Liver (tissue), 9 donors: ENCODE measurements around the gene FAM161A. TPM values are rescaled to one million over a fixed set of nuclear protein-coding genes. Genes with fewer than 3 reads are reported as not detected.
"Not testable (repeated sequence)": the region's sequence is repeated elsewhere in the genome, so short reads cannot be mapped to it uniquely, and the experiment has no call there.

Experiments used
- DNase-seq: peaks from one replicate; pipeline ENCODE4 v3.0.0-alpha.2; 2017; ENCODE audit warnings: low spot score
- H3K27ac ChIP-seq, 2 donors: one replicate each; pipeline ENCODE4 v1.7.0; 2013; ENCODE audit warnings: inconsistent platforms in 2 of 2, low read length in 2 of 2, control low read depth in 1 of 2, low read depth in 1 of 2, mild to moderate bottlenecking in 1 of 2
- H3K27me3 ChIP-seq, 4 donors: one replicate each; pipeline versions ENCODE4 v1.6.1 to v1.7.0; 2013; ENCODE audit warnings: low read length in 3 of 4, inconsistent platforms in 1 of 4, mild to moderate bottlenecking in 1 of 4, moderate library complexity in 1 of 4; ENCODE audit not compliant: control insufficient read depth in 4 of 4, insufficient read depth in 4 of 4
- H3K36me3 ChIP-seq, 4 donors: one replicate each; pipeline versions ENCODE4 v1.6.1 to v1.7.0; 2013; ENCODE audit warnings: low read length in 3 of 4, mild to moderate bottlenecking in 3 of 4, low read depth in 1 of 4, moderate library complexity in 1 of 4; ENCODE audit not compliant: control insufficient read depth in 4 of 4, insufficient read depth in 3 of 4
- H3K4me1 ChIP-seq, 4 donors: one replicate each; pipeline versions ENCODE4 v1.6.1 to v1.7.0; 2013; ENCODE audit warnings: low read length in 3 of 4, mild to moderate bottlenecking in 3 of 4, moderate library complexity in 1 of 4; ENCODE audit not compliant: control insufficient read depth in 4 of 4, insufficient read depth in 4 of 4
- H3K4me3 ChIP-seq, 3 donors: one replicate each; pipeline versions ENCODE4 v1.6.1 to v1.7.0; 2013; ENCODE audit warnings: low read length in 3 of 3, control low read depth in 1 of 3, low read depth in 1 of 3, mild to moderate bottlenecking in 1 of 3
- H3K9ac ChIP-seq, 2 donors: one replicate each; pipeline ENCODE4 v1.7.0; 2013; ENCODE audit warnings: low read length in 2 of 2, mild to moderate bottlenecking in 2 of 2, moderate library complexity in 2 of 2, control low read depth in 1 of 2, low read depth in 1 of 2
- H3K9me3 ChIP-seq, 4 donors: one replicate each; pipeline versions ENCODE4 v1.6.1 to v1.7.0; 2013; ENCODE audit warnings: low read length in 3 of 4; ENCODE audit not compliant: control insufficient read depth in 4 of 4
- EGR1 ChIP-seq, 2 donors: IDR thresholded peaks; 2 replicates each; pipeline ENCODE4 v1.6.1; 2016 to 2018; ENCODE audit warnings: antibody characterized with exemption in 2 of 2, low read depth in 2 of 2
- FOXA1 ChIP-seq: IDR thresholded peaks from 2 replicates; pipeline ENCODE4 v1.6.1; 2016; ENCODE audit warnings: antibody characterized with exemption
- FOXA2 ChIP-seq: IDR thresholded peaks from 2 replicates; pipeline ENCODE4 v1.6.1; 2016; ENCODE audit warnings: antibody characterized with exemption
- GABPA ChIP-seq, 2 donors: IDR thresholded peaks in 1 of 2; conservative IDR thresholded peaks in 1 of 2; 2 replicates each; pipeline ENCODE4 v1.6.1; 2016; ENCODE audit warnings: antibody characterized with exemption in 2 of 2, mild to moderate bottlenecking in 1 of 2, moderate library complexity in 1 of 2
- HNF4G ChIP-seq: IDR thresholded peaks from 2 replicates; pipeline ENCODE4 v1.6.1; 2016; ENCODE audit warnings: antibody characterized with exemption
- JUND ChIP-seq, 2 donors: IDR thresholded peaks; 2 replicates each; pipeline ENCODE4 v1.6.1; 2016; ENCODE audit warnings: antibody characterized with exemption in 2 of 2
- NR2F2 ChIP-seq: IDR thresholded peaks from 2 replicates; pipeline ENCODE4 v1.6.1; 2016; ENCODE audit warnings: antibody characterized with exemption
- RAD21 ChIP-seq, 2 donors: IDR thresholded peaks; 2 replicates each; pipeline ENCODE4 v1.6.1; 2016; ENCODE audit warnings: antibody characterized with exemption in 2 of 2, mild to moderate bottlenecking in 2 of 2
- TAF1 ChIP-seq: conservative IDR thresholded peaks from 2 replicates; pipeline ENCODE4 v1.6.1; 2016; ENCODE audit warnings: antibody characterized with exemption, mild to moderate bottlenecking
- YY1 ChIP-seq: IDR thresholded peaks from 2 replicates; pipeline ENCODE4 v1.6.1; 2016; ENCODE audit warnings: antibody characterized with exemption, mild to moderate bottlenecking
- WGBS: extraction: QIAGEN DNeasy Blood & Tissue Kit; methylation state at CpG from one replicate; pipeline ENCODE4 v1.1.7; 2013; 5-methylcytosine and 5-hydroxymethylcytosine counted together
- polyA plus RNA-seq, 2 donors: library from polyadenylated mRNA; stranded (reverse) in 1 of 2; unstranded in 1 of 2; fragments of 200-250 nt in 1 of 2; fragments of >200 nt in 1 of 2; fragmentation: Nextera tagmentation in 1 of 2; extraction: Ambion mirVana in 1 of 2; gene quantifications; one replicate each; pipeline versions ENCODE4 v1.2.1 to v1.2.3, GENCODE V29; 2013 to 2015
- total RNA-seq, 2 donors: library from RNA; depleted of rRNA; stranded (reverse); fragments of >200 nt; gene quantifications; one replicate each; pipeline ENCODE4 v1.2.3, GENCODE V29; 2014
- TF ChIP-seq, protein P1 (sequence below): IDR thresholded peaks from 2 replicates; pipeline ENCODE4 v1.6.1; 2016; ENCODE audit warnings: antibody characterized with exemption
- TF ChIP-seq, protein P2 (sequence below): IDR thresholded peaks from 2 replicates; pipeline ENCODE4 v1.6.1; 2016; ENCODE audit warnings: antibody characterized with exemption, mild to moderate bottlenecking
- TF ChIP-seq, protein P3 (sequence below): IDR thresholded peaks from 2 replicates; pipeline ENCODE4 v1.6.1; 2016; ENCODE audit warnings: antibody characterized with exemption
- TF ChIP-seq, protein P4 (sequence below): IDR thresholded peaks from 2 replicates; pipeline ENCODE4 v1.6.1; 2016; ENCODE audit warnings: antibody characterized with exemption
- donor health status: healthy.
- donor health status: healthy.
- donor health status: healthy.
- donor health status: healthy.
- donor health status: healthy.

FAM161A gene
- total and polyA plus RNA-seq, 4 donors = 0.54 to 1.2 (median 0.78) TPM

DNA sequence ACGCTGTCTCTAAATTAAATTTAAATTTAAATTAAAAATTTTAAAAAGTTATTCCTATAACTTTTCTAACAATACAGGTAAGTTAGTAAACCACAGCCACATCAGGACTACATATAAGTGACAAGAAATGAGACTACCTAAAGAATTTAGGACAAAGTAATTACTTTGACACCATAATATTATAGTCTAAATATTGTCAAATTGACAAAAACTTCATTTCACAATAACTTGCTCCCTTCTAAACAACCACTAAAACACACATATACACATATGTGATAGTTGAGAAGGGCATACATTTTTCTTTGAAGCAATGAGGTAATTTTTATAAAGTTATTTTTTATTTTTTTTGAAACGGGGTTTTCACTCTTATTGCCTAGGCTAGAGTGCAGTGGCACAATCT lies 31.6 kb downstream of the FAM161A start:
- TF ChIP-seq JUND (IDR thresholded peaks at IDR 0.05) (no peak), EGR1 (IDR thresholded peaks at IDR 0.05; ENCODE audit: low read depth in 2 of 2) (no peak), NR2F2 (no peak), HNF4G (no peak), FOXA1 (no peak), FOXA2 (no peak)
- TF ChIP-seq, protein P1, sequence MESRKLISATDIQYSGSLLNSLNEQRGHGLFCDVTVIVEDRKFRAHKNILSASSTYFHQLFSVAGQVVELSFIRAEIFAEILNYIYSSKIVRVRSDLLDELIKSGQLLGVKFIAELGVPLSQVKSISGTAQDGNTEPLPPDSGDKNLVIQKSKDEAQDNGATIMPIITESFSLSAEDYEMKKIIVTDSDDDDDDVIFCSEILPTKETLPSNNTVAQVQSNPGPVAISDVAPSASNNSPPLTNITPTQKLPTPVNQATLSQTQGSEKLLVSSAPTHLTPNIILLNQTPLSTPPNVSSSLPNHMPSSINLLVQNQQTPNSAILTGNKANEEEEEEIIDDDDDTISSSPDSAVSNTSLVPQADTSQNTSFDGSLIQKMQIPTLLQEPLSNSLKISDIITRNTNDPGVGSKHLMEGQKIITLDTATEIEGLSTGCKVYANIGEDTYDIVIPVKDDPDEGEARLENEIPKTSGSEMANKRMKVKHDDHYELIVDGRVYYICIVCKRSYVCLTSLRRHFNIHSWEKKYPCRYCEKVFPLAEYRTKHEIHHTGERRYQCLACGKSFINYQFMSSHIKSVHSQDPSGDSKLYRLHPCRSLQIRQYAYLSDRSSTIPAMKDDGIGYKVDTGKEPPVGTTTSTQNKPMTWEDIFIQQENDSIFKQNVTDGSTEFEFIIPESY = no peak
- TF ChIP-seq, protein P2, sequence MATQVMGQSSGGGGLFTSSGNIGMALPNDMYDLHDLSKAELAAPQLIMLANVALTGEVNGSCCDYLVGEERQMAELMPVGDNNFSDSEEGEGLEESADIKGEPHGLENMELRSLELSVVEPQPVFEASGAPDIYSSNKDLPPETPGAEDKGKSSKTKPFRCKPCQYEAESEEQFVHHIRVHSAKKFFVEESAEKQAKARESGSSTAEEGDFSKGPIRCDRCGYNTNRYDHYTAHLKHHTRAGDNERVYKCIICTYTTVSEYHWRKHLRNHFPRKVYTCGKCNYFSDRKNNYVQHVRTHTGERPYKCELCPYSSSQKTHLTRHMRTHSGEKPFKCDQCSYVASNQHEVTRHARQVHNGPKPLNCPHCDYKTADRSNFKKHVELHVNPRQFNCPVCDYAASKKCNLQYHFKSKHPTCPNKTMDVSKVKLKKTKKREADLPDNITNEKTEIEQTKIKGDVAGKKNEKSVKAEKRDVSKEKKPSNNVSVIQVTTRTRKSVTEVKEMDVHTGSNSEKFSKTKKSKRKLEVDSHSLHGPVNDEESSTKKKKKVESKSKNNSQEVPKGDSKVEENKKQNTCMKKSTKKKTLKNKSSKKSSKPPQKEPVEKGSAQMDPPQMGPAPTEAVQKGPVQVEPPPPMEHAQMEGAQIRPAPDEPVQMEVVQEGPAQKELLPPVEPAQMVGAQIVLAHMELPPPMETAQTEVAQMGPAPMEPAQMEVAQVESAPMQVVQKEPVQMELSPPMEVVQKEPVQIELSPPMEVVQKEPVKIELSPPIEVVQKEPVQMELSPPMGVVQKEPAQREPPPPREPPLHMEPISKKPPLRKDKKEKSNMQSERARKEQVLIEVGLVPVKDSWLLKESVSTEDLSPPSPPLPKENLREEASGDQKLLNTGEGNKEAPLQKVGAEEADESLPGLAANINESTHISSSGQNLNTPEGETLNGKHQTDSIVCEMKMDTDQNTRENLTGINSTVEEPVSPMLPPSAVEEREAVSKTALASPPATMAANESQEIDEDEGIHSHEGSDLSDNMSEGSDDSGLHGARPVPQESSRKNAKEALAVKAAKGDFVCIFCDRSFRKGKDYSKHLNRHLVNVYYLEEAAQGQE = no peak
- Histone ChIP-seq H3K27ac (no peak overlapping the region), H3K9me3 (no peaks in the 10 kb centered on the region), H3K27me3 (no peaks in the 10 kb centered on the region), H3K4me3 (no peak overlapping the region), H3K9ac (no peak overlapping the region), H3K4me1 (no peaks in the 10 kb centered on the region), H3K36me3 (no peaks in the 10 kb centered on the region)
- no peak for DNase-seq
- 95% methylated on average over 2 of the region's 2 CpGs for WGBS

DNA sequence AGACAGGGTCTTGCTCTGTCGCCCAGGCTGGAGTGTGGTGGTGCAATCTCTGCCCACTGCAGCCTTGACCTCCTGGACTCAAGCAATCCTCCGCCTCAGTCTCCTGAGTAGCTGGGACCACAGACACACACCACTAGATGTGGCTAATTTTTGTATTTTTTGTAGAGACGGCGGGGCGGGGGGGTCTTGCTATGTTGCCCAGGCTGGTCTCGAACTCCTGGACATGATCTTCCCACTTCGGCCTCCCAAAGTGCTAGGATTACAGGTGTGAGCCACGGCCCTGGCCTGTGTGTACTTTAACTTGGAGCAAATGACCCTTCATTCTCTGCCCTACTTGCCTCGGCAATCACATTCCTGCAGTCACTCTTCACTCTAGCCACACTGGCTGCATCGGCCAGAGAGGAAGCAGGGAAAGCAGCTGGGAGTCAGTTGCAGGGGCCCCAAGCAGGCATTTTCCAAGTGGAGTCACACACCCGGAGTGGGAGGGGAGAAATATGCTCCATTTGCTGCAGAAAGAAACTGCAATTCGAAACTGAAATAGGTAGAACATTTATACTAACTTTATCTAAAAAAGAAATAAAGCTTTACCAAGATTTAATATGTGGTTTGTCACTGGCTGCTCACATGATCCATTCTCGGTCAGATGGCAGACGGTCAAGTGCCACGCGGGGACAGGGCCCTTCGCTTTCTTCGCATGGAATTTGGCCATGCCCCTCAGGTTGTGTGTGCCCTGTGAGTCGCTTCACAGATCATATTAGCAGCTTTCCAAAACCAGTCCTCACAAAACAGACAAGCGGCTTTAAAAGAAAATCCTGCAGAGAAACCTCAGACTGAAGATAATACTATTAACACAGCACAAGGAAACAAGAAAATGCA lies 37.1 kb downstream of the FAM161A start:
- WGBS = 86% methylated on average over 20 of the region's 20 CpGs
- no peaks in the 10 kb centered on the region for H3K27me3 ChIP-seq
- H3K9me3 ChIP-seq = no peaks in the 10 kb centered on the region
- H3K9ac ChIP-seq = no peak overlapping the region
- TF ChIP-seq GABPA (IDR thresholded peaks at IDR 0.05 in 1 of 2, conservative IDR thresholded peaks at IDR 0.05 in 1 of 2) (no peak), EGR1 (IDR thresholded peaks at IDR 0.05; ENCODE audit: low read depth in 2 of 2) (no peak)
- DNase-seq = no peak
- no peaks in the 10 kb centered on the region for H3K4me1 ChIP-seq
- H3K36me3 ChIP-seq = no peaks in the 10 kb centered on the region
- no peak overlapping the region for H3K4me3 ChIP-seq
- no peak overlapping the region for H3K27ac ChIP-seq

DNA sequence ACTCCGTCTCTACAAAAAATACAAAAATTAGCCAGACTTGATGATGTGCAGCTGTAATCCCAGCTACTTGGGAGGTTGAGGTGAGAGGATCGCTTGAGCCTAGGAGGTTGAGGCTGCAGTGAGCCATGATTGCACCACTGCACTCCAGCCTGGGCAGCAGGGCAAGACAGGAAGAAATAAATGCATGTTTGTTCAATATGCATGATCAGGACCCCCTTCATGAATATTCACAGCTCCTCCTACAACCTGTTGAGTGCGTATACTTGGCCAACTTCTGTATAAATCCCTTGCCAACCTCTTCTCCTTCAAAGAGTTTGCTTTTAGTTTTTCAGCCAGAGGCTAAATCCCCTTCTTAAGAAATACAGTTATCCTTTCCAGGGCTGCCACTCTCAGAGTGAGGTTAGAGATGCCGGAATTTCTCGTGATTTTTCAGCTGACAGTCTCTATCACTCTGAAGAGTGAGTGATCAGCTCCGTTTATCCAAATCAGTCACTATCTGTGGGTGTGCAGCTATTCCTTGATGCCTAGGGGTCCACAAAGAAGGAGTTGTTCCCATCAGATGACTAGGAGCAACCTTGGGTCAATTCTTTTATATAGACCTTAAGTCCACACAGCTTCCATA lies 39.2 kb downstream of the FAM161A start:
- WGBS = 86% methylated on average over 6 of the region's 6 CpGs
- H3K36me3 ChIP-seq = no peaks in the 10 kb centered on the region
- H3K4me1 ChIP-seq = no peaks in the 10 kb centered on the region
- H3K9me3 ChIP-seq = no peaks in the 10 kb centered on the region
- TF ChIP-seq, protein P3, sequence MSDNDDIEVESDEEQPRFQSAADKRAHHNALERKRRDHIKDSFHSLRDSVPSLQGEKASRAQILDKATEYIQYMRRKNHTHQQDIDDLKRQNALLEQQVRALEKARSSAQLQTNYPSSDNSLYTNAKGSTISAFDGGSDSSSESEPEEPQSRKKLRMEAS = no peak
- TF ChIP-seq YY1 = no peak
- TF ChIP-seq, protein P4, sequence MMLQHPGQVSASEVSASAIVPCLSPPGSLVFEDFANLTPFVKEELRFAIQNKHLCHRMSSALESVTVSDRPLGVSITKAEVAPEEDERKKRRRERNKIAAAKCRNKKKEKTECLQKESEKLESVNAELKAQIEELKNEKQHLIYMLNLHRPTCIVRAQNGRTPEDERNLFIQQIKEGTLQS = no peak
- TF ChIP-seq HNF4G = no peak
- no peak for TF ChIP-seq FOXA1
- TF ChIP-seq, protein P1 = no peak
- TF ChIP-seq TAF1 = no peak
- TF ChIP-seq RAD21 (IDR thresholded peaks at IDR 0.05) = no peak
- no peak overlapping the region for H3K9ac ChIP-seq
- no peak overlapping the region for H3K27ac ChIP-seq
- DNase-seq = no peak
- H3K27me3 ChIP-seq = no peaks in the 10 kb centered on the region
- H3K4me3 ChIP-seq = no peak overlapping the region

DNA sequence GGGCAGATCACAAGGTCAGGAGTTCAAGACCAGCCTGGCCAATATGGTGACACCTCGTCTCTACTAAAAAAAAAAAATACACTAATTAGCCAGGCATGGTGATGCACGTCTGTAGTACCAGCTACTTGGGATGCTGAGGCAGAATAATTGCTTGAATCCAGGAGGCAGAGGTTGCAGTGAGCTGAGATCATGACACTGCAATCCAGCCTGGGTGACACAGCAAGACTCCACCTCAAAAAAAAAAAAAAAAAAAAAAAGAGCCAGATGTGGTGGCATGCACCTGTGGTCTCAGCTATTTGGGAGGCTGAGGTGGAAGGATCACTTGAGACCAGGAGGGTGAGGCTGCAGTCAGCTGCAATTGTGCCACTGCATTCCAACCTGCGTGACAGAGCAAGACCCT lies 40.5 kb downstream of the FAM161A start:
- not testable (repeated sequence) for H3K4me3 ChIP-seq, H3K9ac ChIP-seq, H3K27ac ChIP-seq, H3K27me3 ChIP-seq, H3K4me1 ChIP-seq, DNase-seq, H3K36me3 ChIP-seq, H3K9me3 ChIP-seq
- 93% methylated on average over 3 of the region's 3 CpGs for WGBS
